Measurements from ENCODE around the gene MLST8.

The MLST8 gene

GRCh38 chr16:2183671-2184070 is 21.6 kb upstream of the MLST8 start:
- Histone ChIP-seq H3K9me3 (ENCODE audit: control insufficient read depth, insufficient read depth, low read depth, low read length) (no peaks in the 10 kb centered on the region), H3K36me3 (ENCODE audit: control insufficient read depth in 2 of 2, insufficient read depth in 1 of 2, low read length in 2 of 2) (peaks cover 0 to 15% of the 10 kb centered on the region in 2 experiments; a peak in 1 of 3 replicates), H3K4me1 (ENCODE audit: control insufficient read depth, insufficient read depth, low read length) (no peaks in the 10 kb centered on the region), H3K27ac (ENCODE audit: extremely low read depth, low read depth, low read length) (no peak overlapping the region), H3K4me3 (ENCODE audit: low read depth, low read length) (no peak overlapping the region)
- POLR2A ChIA-PET: no interaction called here
- no peak for TF ChIP-seq ZBTB8A (tag by site-specific recombination; IDR thresholded peaks at IDR 0.05)
- TF ChIP-seq ZNF785 (tag by site-specific recombination; IDR thresholded peaks at IDR 0.05): no peak
- no peak for TF ChIP-seq TSHZ1 (tag by site-specific recombination; IDR thresholded peaks at IDR 0.05; ENCODE audit: borderline replicate concordance)
- no peak for TF ChIP-seq ZFP37 (tag by site-specific recombination; IDR thresholded peaks at IDR 0.05)
- TF ChIP-seq SALL2 (tag by site-specific recombination; IDR thresholded peaks at IDR 0.05; ENCODE audit: borderline replicate concordance): no peak
- CTCF ChIA-PET: interaction anchor here (0.7 kb wide), 1 partner anchor 68 kb away, joined by 5 read pairs; the partner anchor contains the start of gene ECI1

GRCh38 chr16:2184346-2184745 is 20.9 kb upstream of the MLST8 start:
- Histone ChIP-seq H3K4me3 (ENCODE audit: low read depth, low read length) (no peak overlapping the region), H3K36me3 (ENCODE audit: control insufficient read depth in 2 of 2, insufficient read depth in 1 of 2, low read length in 2 of 2) (peaks cover 0 to 16% of the 10 kb centered on the region in 2 experiments; a peak in 1 of 3 replicates), H3K27ac (ENCODE audit: extremely low read depth, low read depth, low read length) (no peak overlapping the region), H3K4me1 (ENCODE audit: control insufficient read depth, insufficient read depth, low read length) (no peaks in the 10 kb centered on the region), H3K9me3 (ENCODE audit: control insufficient read depth, insufficient read depth, low read depth, low read length) (no peaks in the 10 kb centered on the region)
- CTCF ChIA-PET: no interaction called here
- TF ChIP-seq HIC1 (tag by site-specific recombination; IDR thresholded peaks at IDR 0.05): peak; percentile 68; the same call in 1 of the 2 replicates
- TF ChIP-seq SETDB1 (IDR thresholded peaks at IDR 0.05; ENCODE audit: insufficient read length, low read length): no peak
- TF ChIP-seq ZNF600 (tag by site-specific recombination; IDR thresholded peaks at IDR 0.05): peak; percentile 61
- POLR2A ChIA-PET: no interaction called here

- Histone ChIP-seq H3K9me3 (ENCODE audit: control insufficient read depth, insufficient read depth, low read depth, low read length) (no peaks in the 10 kb centered on the region), H3K27ac (ENCODE audit: extremely low read depth, low read depth, low read length) (no peak overlapping the region), H3K4me3 (ENCODE audit: low read depth, low read length) (no peak overlapping the region), H3K4me1 (ENCODE audit: control insufficient read depth, insufficient read depth, low read length) (no peaks in the 10 kb centered on the region), H3K36me3 (ENCODE audit: control insufficient read depth in 2 of 2, insufficient read depth in 1 of 2, low read length in 2 of 2) (peaks cover 0 to 16% of the 10 kb centered on the region in 2 experiments; a peak in 1 of 3 replicates)
- POLR2A ChIA-PET: interaction anchor here (1.8 kb wide), 1 partner anchor 30 kb away, joined by 5 read pairs; the partner anchor contains the start of gene TRAF7
- CTCF ChIA-PET: interaction anchor here (0.7 kb wide), 1 partner anchor 12 kb away, joined by 5 read pairs; no protein-coding TSS in a partner anchor
- no peak for TF ChIP-seq ZNF239 (tag by site-specific recombination; IDR thresholded peaks at IDR 0.05)
Measured at GRCh38 chr16:2184962-2185361, 20.3 kb upstream of the MLST8 start.

GRCh38 chr16:2186064-2186463 is 19.2 kb upstream of the MLST8 start:
- CTCF ChIA-PET: no interaction called here
- peaks cover 0 to 16% of the 10 kb centered on the region in 2 experiments; a peak in 1 of 3 replicates for H3K36me3 ChIP-seq (ENCODE audit: control insufficient read depth in 2 of 2, insufficient read depth in 1 of 2, low read length in 2 of 2)
- POLR2A ChIA-PET: interaction anchor here (1.8 kb wide), 1 partner anchor 31 kb away, joined by 5 read pairs; the partner anchor contains the start of gene TRAF7

More at GRCh38 chr16:2186064-2186463, 19.2 kb upstream of the MLST8 start:
- Histone ChIP-seq H3K27ac (ENCODE audit: extremely low read depth, low read depth, low read length) (no peak overlapping the region), H3K4me1 (ENCODE audit: control insufficient read depth, insufficient read depth, low read length) (no peaks in the 10 kb centered on the region), H3K4me3 (ENCODE audit: low read depth, low read length) (no peak overlapping the region), H3K9me3 (ENCODE audit: control insufficient read depth, insufficient read depth, low read depth, low read length) (no peaks in the 10 kb centered on the region)
- 0 out of 2 replicates have a peak, but pooled peaks have one; percentile 29 for TF ChIP-seq ZNF121 (tag by site-specific recombination; IDR thresholded peaks at IDR 0.05)
- TF ChIP-seq BCL11A (tag by site-specific recombination; IDR thresholded peaks at IDR 0.05; ENCODE audit: low read depth): no peak

All from HEK293 (cell line).